Breast epithelium (tissue), 3 donors: ENCODE results near the gene PCDH1.

ENCODE experiments used
- POLR2A ChIP-seq: fragments of 450-650 bp; IDR thresholded peaks from one replicate; pipeline ENCODE4 v1.6.1; 2016; ENCODE audit warnings: antibody characterized with exemption, mild to moderate bottlenecking, moderate library complexity
- POLR2AphosphoS5 ChIP-seq, 3 donors: sonication (generic); formaldehyde crosslinking; IDR thresholded peaks; one replicate each; pipeline ENCODE4 v1.6.1; 2017; ENCODE audit warnings: antibody characterized with exemption in 3 of 3
- TF ChIP-seq, protein P1 (sequence below), 3 donors: fragments of 450-650 bp; IDR thresholded peaks; one replicate each; pipeline ENCODE4 v1.5.1; 2016 to 2017; ENCODE audit warnings: antibody characterized with exemption in 3 of 3, mild to moderate bottlenecking in 3 of 3, moderate library complexity in 3 of 3

DNA sequence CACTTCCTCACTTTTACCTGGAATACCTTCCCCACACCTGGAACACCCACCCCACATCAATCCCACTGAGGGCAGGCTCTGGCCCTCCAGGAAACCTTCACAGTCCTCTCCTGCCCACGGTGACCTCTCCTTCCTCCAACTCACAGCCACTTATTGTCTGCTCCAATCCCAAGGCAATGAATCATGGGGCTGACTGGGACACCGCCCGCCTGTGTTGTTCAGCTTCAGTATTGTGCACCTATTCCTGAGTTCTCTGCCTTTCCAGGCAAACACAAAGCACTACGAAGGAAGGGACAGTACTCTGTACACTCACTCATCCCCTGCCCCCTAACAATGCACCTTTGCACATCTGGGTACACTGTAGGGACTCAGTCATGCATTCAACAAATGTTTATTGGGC, 7.3 kb downstream of the PCDH1 start:
- TF ChIP-seq, protein P1, sequence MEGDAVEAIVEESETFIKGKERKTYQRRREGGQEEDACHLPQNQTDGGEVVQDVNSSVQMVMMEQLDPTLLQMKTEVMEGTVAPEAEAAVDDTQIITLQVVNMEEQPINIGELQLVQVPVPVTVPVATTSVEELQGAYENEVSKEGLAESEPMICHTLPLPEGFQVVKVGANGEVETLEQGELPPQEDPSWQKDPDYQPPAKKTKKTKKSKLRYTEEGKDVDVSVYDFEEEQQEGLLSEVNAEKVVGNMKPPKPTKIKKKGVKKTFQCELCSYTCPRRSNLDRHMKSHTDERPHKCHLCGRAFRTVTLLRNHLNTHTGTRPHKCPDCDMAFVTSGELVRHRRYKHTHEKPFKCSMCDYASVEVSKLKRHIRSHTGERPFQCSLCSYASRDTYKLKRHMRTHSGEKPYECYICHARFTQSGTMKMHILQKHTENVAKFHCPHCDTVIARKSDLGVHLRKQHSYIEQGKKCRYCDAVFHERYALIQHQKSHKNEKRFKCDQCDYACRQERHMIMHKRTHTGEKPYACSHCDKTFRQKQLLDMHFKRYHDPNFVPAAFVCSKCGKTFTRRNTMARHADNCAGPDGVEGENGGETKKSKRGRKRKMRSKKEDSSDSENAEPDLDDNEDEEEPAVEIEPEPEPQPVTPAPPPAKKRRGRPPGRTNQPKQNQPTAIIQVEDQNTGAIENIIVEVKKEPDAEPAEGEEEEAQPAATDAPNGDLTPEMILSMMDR (IDR thresholded peaks at IDR 0.05) = no peak
- TF ChIP-seq POLR2AphosphoS5 (IDR thresholded peaks at IDR 0.05) (no peak), POLR2A (no peak)
